ENCODE measurements around the gene PHRF1. TPM values are rescaled to one million over a fixed set of nuclear protein-coding genes. Genes with fewer than 3 reads are reported as not detected.
A peak's percentile ranks its signal among the peaks of the same experiment; 100 is the strongest.

Gene PHRF1
- polyA plus RNA-seq, 1 of the 3 experiments (the other 2 are of a cell fraction): 22.7 TPM

DNA sequence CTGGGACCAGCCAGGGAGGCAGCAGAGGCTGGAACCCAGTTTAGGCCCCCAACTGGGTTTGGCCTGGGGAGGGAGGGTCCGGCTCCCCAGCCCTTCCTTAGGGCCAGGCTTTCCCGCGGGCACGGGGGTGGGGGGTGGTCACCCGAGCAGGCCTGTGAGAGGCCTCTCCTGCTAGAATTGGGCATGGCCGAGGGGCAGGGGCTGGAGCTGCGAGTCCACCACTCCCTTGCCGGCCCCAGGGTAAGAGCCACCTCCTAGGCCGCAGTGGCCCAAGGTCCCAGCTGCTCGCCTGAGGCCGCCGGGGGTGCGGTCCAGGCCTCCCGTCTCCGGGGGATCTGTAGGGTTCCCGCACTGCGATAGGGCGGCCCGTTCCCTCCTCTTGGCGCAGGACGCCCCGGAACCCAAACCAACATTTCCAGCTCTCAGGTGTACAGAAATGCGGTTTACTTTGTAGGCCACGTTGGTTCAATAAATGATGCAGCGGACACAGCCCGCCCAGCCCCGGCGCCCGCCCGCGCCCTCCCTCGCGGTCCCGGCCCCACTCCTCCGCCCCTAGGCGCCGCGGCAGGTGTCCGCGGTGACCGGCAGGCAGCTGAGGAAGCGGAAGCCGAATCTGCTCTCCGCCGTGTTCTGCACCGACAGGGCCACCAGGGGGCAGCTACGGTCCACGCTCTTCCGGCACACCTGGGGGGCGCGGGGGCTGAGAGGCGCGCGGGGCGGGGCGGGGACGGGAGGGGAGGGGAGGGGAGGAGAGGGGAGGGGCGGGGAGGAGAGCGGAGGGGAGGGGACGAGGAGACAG lies 21.6 kb upstream of the PHRF1 start:
- H3K27me3 ChIP-seq (ENCODE audit: insufficient read depth): peaks cover 11% of the 10 kb centered on the region
- H3K4me2 ChIP-seq: peak overlapping the region; percentile 72; the same call in 1 of the 2 replicates
- H3K9me2 ChIP-seq: no peaks in the 10 kb centered on the region
- TF ChIP-seq TCF12 (IDR thresholded peaks at IDR 0.05): no peak
- no peak for TF ChIP-seq RXRA (IDR thresholded peaks at IDR 0.05; ENCODE audit: borderline replicate concordance, low read depth)
- TF ChIP-seq SIN3A (IDR thresholded peaks at IDR 0.05; ENCODE audit: borderline replicate concordance, low read depth, low read length): no peak
- TF ChIP-seq CHD2 (IDR thresholded peaks at IDR 0.05; ENCODE audit: low read length, partially characterized antibody): no peak
- TF ChIP-seq SMC3 (IDR thresholded peaks at IDR 0.05; ENCODE audit: low read depth, low read length): peak; percentile 45; the same call in 1 of the 2 replicates
- TF ChIP-seq NFIC (IDR thresholded peaks at IDR 0.05; ENCODE audit: borderline replicate concordance): no peak
- TF ChIP-seq RAD21 (IDR thresholded peaks at IDR 0.05; ENCODE audit: low read length): peak; percentile 63
- TF ChIP-seq, protein P1, sequence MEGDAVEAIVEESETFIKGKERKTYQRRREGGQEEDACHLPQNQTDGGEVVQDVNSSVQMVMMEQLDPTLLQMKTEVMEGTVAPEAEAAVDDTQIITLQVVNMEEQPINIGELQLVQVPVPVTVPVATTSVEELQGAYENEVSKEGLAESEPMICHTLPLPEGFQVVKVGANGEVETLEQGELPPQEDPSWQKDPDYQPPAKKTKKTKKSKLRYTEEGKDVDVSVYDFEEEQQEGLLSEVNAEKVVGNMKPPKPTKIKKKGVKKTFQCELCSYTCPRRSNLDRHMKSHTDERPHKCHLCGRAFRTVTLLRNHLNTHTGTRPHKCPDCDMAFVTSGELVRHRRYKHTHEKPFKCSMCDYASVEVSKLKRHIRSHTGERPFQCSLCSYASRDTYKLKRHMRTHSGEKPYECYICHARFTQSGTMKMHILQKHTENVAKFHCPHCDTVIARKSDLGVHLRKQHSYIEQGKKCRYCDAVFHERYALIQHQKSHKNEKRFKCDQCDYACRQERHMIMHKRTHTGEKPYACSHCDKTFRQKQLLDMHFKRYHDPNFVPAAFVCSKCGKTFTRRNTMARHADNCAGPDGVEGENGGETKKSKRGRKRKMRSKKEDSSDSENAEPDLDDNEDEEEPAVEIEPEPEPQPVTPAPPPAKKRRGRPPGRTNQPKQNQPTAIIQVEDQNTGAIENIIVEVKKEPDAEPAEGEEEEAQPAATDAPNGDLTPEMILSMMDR (IDR thresholded peaks at IDR 0.05): peak; percentile 43
- TF ChIP-seq TEAD4 (IDR thresholded peaks at IDR 0.05; ENCODE audit: borderline replicate concordance, insufficient read depth): no peak
- TF ChIP-seq NRF1 (IDR thresholded peaks at IDR 0.05; ENCODE audit: low read depth, low read length): no peak
- H3K36me3 ChIP-seq (replicated peaks in 1 of 2; ENCODE audit: control insufficient read depth in 1 of 2, insufficient read depth in 2 of 2, low read length in 1 of 2): no peaks in the 10 kb centered on the region
- H2AFZ ChIP-seq (ENCODE audit: low read depth): no peak overlapping the region
- no peak overlapping the region for H3K9ac ChIP-seq
- H3F3A ChIP-seq (replicated peaks; ENCODE audit: insufficient read depth): no peaks in the 10 kb centered on the region
- ChIA-PET CTCF (interaction anchor here (0.6 to 3.6 kb wide), 40 partner anchors 9 to 832 kb away, joined by 3 to 41 read pairs (median 4); no protein-coding TSS in a partner anchor), POLR2A (interaction anchor here (0.8 to 1.0 kb wide), 2 partner anchors 14 to 19 kb away, joined by 4 to 6 read pairs; no protein-coding TSS in a partner anchor)
- H3K79me2 ChIP-seq (ENCODE audit: insufficient read depth): no peaks in the 10 kb centered on the region
- 3% methylated on average over 27 of the region's 60 CpGs for WGBS (ENCODE audit: low lambda C conversion rate)
- H3K9me3 ChIP-seq: no peaks in the 10 kb centered on the region
- H3K4me1 ChIP-seq (ENCODE audit: control insufficient read depth in 1 of 2, insufficient read depth in 2 of 2, low read depth in 1 of 2, low read length in 1 of 2): peaks cover 0 to 19% of the 10 kb centered on the region in 2 experiments; a peak in 1 of 4 replicates
- no peak overlapping the region for H3K27ac ChIP-seq (ENCODE audit: low read depth in 2 of 2, low read length in 1 of 2)
- H3K4me3 ChIP-seq (ENCODE audit: low read depth in 2 of 2, low read length in 1 of 2): peak overlapping the region in 1 of 2 experiments; percentile 53; a peak in 2 of 4 replicates
- no peaks in the 10 kb centered on the region for H4K20me1 ChIP-seq (ENCODE audit: insufficient read depth)
- peak; percentile 92 for DNase-seq

DNA sequence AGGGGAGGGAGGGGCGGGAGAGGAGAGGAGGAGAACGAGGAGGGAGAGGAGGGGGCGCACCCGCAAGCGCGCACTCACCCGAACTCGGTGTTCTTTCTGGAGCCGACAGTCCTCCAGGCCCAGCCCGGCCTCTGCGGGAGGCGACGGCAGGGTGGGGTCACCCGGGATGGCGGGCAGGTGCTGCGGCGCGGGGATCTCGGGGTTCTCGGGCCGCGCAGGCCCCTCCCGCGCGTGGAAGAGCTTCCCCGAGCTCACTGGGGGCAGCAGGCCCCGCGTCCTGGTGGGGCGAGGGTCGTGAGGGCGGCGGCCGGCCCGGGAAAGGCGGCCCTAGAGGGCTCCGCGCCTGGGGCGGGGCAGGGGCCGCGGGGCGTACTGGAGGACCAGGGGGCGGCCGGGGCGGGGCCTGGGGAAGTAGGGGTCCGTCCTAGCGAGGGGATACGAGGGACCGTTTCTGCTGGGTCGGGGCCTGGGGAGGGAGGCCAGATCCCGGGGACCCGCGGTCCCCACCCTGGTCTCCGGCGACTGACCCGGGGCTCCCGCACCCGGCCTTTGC lies 21.0 kb upstream of the PHRF1 start:
- no peak overlapping the region for H2AFZ ChIP-seq (ENCODE audit: low read depth)
- CTCF ChIA-PET: interaction anchor here (0.8 to 3.6 kb wide), 33 partner anchors 8 to 250 kb away, joined by 3 to 41 read pairs (median 4); no protein-coding TSS in a partner anchor
- WGBS (ENCODE audit: low lambda C conversion rate): 9% methylated on average over 8 of the region's 57 CpGs
- peak overlapping the region in 1 of 2 experiments; percentile 53; a peak in 2 of 4 replicates for H3K4me3 ChIP-seq (ENCODE audit: low read depth in 2 of 2, low read length in 1 of 2)
- H3K79me2 ChIP-seq (ENCODE audit: insufficient read depth): no peaks in the 10 kb centered on the region
- H3K36me3 ChIP-seq (replicated peaks in 1 of 2; ENCODE audit: control insufficient read depth in 1 of 2, insufficient read depth in 2 of 2, low read length in 1 of 2): no peaks in the 10 kb centered on the region
- no peaks in the 10 kb centered on the region for H3K9me2 ChIP-seq
- TF ChIP-seq EZH2phosphoT487 (IDR thresholded peaks at IDR 0.05; ENCODE audit: borderline replicate concordance, low read depth) (no peak), FOSL2 (IDR thresholded peaks at IDR 0.05; ENCODE audit: borderline replicate concordance, low read depth) (no peak), YY1 (IDR thresholded peaks at IDR 0.05; ENCODE audit: low read depth) (no peak), NFIC (IDR thresholded peaks at IDR 0.05; ENCODE audit: borderline replicate concordance) (no peak), GATA2 (CRISPR knock-in tag; IDR thresholded peaks at IDR 0.05) (no peak), MXI1 (IDR thresholded peaks at IDR 0.05; ENCODE audit: low read depth, low read length) (no peak), SMC3 (IDR thresholded peaks at IDR 0.05; ENCODE audit: low read depth, low read length) (no peak)
- peak; percentile 59 for DNase-seq
- no peaks in the 10 kb centered on the region for H4K20me1 ChIP-seq (ENCODE audit: insufficient read depth)
- H3K4me1 ChIP-seq (ENCODE audit: control insufficient read depth in 1 of 2, insufficient read depth in 2 of 2, low read depth in 1 of 2, low read length in 1 of 2): peaks cover 4 to 26% of the 10 kb centered on the region in 2 experiments; a peak in 2 of 4 replicates
- POLR2A ChIA-PET: interaction anchor here (0.8 to 1.1 kb wide), 3 partner anchors 9 to 19 kb away, joined by 3 to 6 read pairs (median 4); no protein-coding TSS in a partner anchor
- H3F3A ChIP-seq (replicated peaks; ENCODE audit: insufficient read depth): no peaks in the 10 kb centered on the region
- peaks cover 11% of the 10 kb centered on the region for H3K27me3 ChIP-seq (ENCODE audit: insufficient read depth)
- H3K9ac ChIP-seq: no peak overlapping the region
- H3K27ac ChIP-seq (ENCODE audit: low read depth in 2 of 2, low read length in 1 of 2): no peak overlapping the region; a peak in 1 of 4 replicates
- H3K4me2 ChIP-seq: peak overlapping the region; percentile 59; the same call in 1 of the 2 replicates
- H3K9me3 ChIP-seq: no peaks in the 10 kb centered on the region
